Muscle layer of colon (tissue), 2 donors: Measurements from ENCODE around the gene HSPB9.

Experiments
- H3K27ac ChIP-seq: one replicate; pipeline ENCODE4 v1.7.0; 2013; ENCODE audit warnings: low read depth, mild to moderate bottlenecking, low read length, moderate library complexity
- H3K27me3 ChIP-seq, 2 donors: one replicate each; pipeline ENCODE4 v1.7.0; 2013; ENCODE audit warnings: low read length in 2 of 2, mild to moderate bottlenecking in 2 of 2; ENCODE audit not compliant: insufficient read depth in 2 of 2, control insufficient read depth in 1 of 2
- H3K36me3 ChIP-seq: one replicate; pipeline ENCODE4 v1.7.0; 2013; ENCODE audit warnings: mild to moderate bottlenecking, low read length; ENCODE audit not compliant: insufficient read depth
- H3K4me1 ChIP-seq: one replicate; pipeline ENCODE4 v1.7.0; 2013; ENCODE audit warnings: mild to moderate bottlenecking, low read length; ENCODE audit not compliant: insufficient read depth
- H3K4me3 ChIP-seq, 2 donors: one replicate each; pipeline ENCODE4 v1.7.0; 2013; ENCODE audit warnings: low read length in 2 of 2, low read depth in 1 of 2, mild to moderate bottlenecking in 1 of 2, moderate library complexity in 1 of 2
- H3K9ac ChIP-seq: one replicate; pipeline ENCODE4 v1.7.0; 2013; ENCODE audit warnings: low read length
- H3K9me3 ChIP-seq: one replicate; pipeline ENCODE4 v1.7.0; 2013; ENCODE audit warnings: mild to moderate bottlenecking, low read length
- donor health status: abdominal sarcoma.
- donor health status: Adenocarcinoma of cecum.

Gene HSPB9

DNA sequence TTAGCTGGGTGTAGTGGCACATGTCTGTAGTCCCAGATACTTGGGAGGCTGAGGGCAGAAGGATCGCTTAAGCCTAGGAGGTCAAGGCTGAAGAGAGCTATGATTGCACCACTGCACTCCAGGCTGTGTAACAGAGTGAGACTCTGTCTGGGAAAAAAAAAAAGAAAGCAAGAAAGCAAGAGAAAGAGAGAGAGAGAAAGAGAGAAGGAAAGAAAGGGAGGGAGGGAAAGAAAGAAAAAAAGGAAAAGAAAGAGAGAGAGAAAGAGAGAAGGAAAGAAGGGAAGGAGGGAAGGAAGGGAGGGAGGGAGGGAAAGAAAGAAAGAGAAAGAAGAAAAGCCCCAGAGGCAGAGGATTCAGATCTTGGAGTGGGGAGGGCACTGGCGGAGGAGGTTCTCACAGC lies 16.6 kb upstream of the HSPB9 start:
- H3K36me3 ChIP-seq = peaks cover 13% of the 10 kb centered on the region
- no peaks in the 10 kb centered on the region for H3K27me3 ChIP-seq
- H3K9me3 ChIP-seq = no peaks in the 10 kb centered on the region
- no peak overlapping the region for H3K27ac ChIP-seq
- peaks cover 3% of the 10 kb centered on the region for H3K4me1 ChIP-seq
- H3K9ac ChIP-seq = no peak overlapping the region
- H3K4me3 ChIP-seq = no peak overlapping the region

DNA sequence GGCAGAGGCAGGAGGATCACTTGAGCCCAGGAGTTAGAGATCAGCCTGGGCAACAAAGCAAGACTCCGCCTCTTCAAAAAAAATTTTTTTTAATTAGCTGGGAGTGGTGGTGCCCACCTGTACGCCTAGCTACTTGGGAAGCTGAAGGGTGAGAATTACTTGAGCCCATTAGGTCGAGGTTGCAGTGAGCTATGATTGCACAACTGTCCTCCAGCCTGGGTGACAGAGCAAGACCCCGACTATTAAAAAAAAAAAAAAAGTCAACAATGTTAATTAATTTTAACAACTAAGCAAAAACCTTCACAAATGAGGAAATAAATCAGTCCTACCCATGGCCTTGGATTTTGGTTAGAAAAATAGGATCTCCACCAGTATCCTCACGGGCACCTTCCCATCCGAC lies 15.5 kb upstream of the HSPB9 start:
- H3K36me3 ChIP-seq = peaks cover 13% of the 10 kb centered on the region
- H3K9me3 ChIP-seq = no peaks in the 10 kb centered on the region
- H3K27ac ChIP-seq = no peak overlapping the region
- no peak overlapping the region for H3K4me3 ChIP-seq
- no peaks in the 10 kb centered on the region for H3K27me3 ChIP-seq
- H3K9ac ChIP-seq = no peak overlapping the region
- peaks cover 13% of the 10 kb centered on the region for H3K4me1 ChIP-seq

GRCh38 chr17:42107597-42108576 lies 14.7 kb upstream of the HSPB9 start:
- no peak overlapping the region for H3K4me3 ChIP-seq
- H3K4me1 ChIP-seq = peaks cover 15% of the 10 kb centered on the region
- peaks cover 13% of the 10 kb centered on the region for H3K36me3 ChIP-seq
- no peaks in the 10 kb centered on the region for H3K9me3 ChIP-seq
- no peak overlapping the region for H3K9ac ChIP-seq
- no peaks in the 10 kb centered on the region for H3K27me3 ChIP-seq
- H3K27ac ChIP-seq = no peak overlapping the region

DNA sequence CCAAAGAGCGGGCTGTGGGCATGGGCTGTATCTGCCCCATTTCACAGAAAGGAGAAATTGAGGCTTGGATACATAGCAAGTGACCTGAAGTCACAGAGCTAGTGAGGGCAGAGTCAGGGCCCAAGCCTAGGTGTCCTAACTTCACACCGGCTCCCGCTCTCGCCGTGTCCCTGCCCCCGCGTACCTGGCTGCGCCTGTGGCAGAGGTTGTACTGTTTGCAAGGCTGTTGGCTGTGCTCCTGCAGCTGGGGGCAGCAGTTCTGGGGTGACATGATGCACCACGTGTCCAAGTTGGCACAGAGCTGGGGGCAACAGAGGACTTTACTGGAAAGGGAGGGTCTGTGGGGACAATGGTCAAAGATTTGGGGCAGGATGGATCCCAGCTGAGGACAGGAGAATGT lies 13.5 kb upstream of the HSPB9 start:
- no peaks in the 10 kb centered on the region for H3K27me3 ChIP-seq
- no peak overlapping the region for H3K9ac ChIP-seq
- no peak overlapping the region for H3K4me3 ChIP-seq
- H3K36me3 ChIP-seq = peaks cover 12% of the 10 kb centered on the region
- no peaks in the 10 kb centered on the region for H3K9me3 ChIP-seq
- peaks cover 20% of the 10 kb centered on the region for H3K4me1 ChIP-seq
- H3K27ac ChIP-seq = no peak overlapping the region

GRCh38 chr17:42110301-42111264 lies 12.0 kb upstream of the HSPB9 start:
- H3K27me3 ChIP-seq = no peaks in the 10 kb centered on the region
- H3K9me3 ChIP-seq = no peaks in the 10 kb centered on the region
- no peak overlapping the region for H3K4me3 ChIP-seq
- H3K27ac ChIP-seq = peak overlapping the region; percentile 83
- H3K9ac ChIP-seq = no peak overlapping the region
- peaks cover 12% of the 10 kb centered on the region for H3K36me3 ChIP-seq
- peaks cover 20% of the 10 kb centered on the region for H3K4me1 ChIP-seq

- Histone ChIP-seq H3K9ac (no peak overlapping the region), H3K9me3 (no peaks in the 10 kb centered on the region), H3K36me3 (peaks cover 16% of the 10 kb centered on the region), H3K27me3 (no peaks in the 10 kb centered on the region), H3K4me3 (peak overlapping the region; percentile 40 to 71), H3K4me1 (peaks cover 20% of the 10 kb centered on the region), H3K27ac (peak overlapping the region; percentile 83)
Observed at GRCh38 chr17:42111265-42111636, 11.4 kb upstream of the HSPB9 start.

DNA sequence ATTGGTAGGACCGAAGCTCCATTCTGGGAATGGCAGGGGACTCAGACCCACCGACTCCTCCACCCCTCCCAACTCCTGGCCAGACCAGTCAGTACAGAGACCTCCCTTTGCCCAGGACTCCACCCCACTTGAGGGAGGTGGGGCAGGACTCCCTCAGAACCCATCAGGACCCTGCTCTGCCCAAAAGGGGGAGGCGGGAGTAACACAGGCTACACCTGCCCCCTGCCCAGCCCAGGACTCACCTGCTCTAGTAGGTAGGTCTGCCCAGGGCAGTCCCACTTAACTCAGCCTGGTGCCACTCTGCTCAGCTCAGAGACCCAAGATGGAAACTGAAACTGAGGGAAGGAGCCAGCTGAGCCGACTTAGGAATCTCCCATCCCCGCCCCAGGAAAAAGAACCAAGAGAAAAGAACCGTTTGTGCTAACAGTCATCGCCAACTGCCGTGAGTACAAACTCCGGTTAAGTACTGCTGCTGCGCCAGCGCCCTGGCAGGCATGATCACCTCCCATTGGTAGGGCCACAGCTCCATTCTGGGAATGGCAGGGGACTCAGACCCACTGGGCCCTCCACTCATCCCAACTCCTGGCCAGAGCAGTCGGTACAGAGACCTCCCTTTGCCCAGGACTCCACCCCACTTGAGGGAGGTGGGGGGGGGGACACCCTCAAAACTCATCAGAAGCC lies 10.6 kb upstream of the HSPB9 start:
- Histone ChIP-seq H3K9me3 (no peaks in the 10 kb centered on the region), H3K36me3 (peaks cover 20% of the 10 kb centered on the region), H3K27ac (peak overlapping the region; percentile 83), H3K4me1 (peaks cover 20% of the 10 kb centered on the region), H3K27me3 (no peaks in the 10 kb centered on the region), H3K9ac (peak overlapping the region; percentile 73), H3K4me3 (peak overlapping the region; percentile 40 to 71)

GRCh38 chr17:42112552-42113176 lies 9.9 kb upstream of the HSPB9 start, which contains the start of gene DHX58:
Gene DHX58, minus strand, starts transcription at chr17:42112714. Its CDS starts 822 bp downstream, at chr17:42111892.
- Histone ChIP-seq H3K4me1 (peaks cover 20% of the 10 kb centered on the region), H3K27ac (peak within 1 kb of the TSS; percentile 83), H3K9ac (peak within 1 kb of the TSS; percentile 73), H3K9me3 (no peaks in the 10 kb centered on the region), H3K27me3 (no peaks in the 10 kb centered on the region), H3K4me3 (peak within 1 kb of the TSS; percentile 40 to 71), H3K36me3 (peaks cover 26% of the 10 kb centered on the region)

DNA sequence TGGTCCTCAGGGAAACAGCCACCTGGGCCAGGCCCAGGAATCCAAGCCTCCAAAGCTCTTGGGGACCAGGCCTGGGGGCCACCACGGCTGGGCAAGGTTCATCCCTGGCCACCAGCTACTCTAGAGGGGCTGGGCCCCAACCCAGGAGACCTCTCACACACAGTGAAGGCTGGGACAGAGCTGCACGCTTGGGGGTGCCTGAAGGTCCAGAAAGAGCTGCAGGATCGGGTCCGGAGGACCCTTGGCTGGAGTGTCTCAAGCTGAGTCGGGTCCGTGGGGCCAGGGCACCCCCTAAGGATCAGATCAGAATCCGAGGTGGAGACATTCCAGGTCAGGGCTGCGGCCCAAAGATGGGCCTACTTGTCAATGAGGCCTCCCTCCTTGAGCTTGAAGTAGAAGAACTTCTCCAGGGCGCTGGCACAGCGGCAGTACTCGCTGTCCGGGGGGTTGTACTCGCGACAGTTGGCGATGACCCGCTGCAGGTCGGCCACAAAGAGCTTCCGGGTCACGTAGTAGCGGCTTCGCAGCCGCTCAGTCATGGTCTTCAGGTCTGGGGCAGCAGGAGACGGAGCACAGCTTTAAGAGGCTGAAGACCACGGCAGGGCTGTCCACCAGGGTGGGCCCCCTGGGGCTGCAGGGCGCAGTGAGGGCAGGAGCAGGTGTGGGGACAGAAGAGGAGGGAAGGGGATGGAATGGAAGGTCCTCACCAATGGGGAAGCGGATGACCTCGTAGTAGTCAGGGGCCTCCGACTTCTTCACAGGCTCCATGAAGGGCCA lies 9.1 kb upstream of the HSPB9 start:
- Histone ChIP-seq H3K9me3 (no peaks in the 10 kb centered on the region), H3K9ac (peak overlapping the region; percentile 38), H3K36me3 (peaks cover 32% of the 10 kb centered on the region), H3K27ac (peak overlapping the region; percentile 83), H3K27me3 (no peaks in the 10 kb centered on the region), H3K4me1 (peaks cover 20% of the 10 kb centered on the region), H3K4me3 (peak overlapping the region in 1 of 2 donors; percentile 71)

- Histone ChIP-seq H3K9me3 (no peaks in the 10 kb centered on the region), H3K27ac (no peak overlapping the region), H3K9ac (no peak overlapping the region), H3K4me3 (no peak overlapping the region), H3K4me1 (peaks cover 20% of the 10 kb centered on the region), H3K36me3 (peaks cover 33% of the 10 kb centered on the region), H3K27me3 (no peaks in the 10 kb centered on the region)
Observed at GRCh38 chr17:42114118-42114517, 8.5 kb upstream of the HSPB9 start.
